NCI-H146 treated with DMSO at 0.1 percent for 48 hours (cell line): Measurements from ENCODE around the gene TP53I11.

Experiments
- DNase-seq: peaks from one replicate; lab custom pipeline; 2025; ENCODE audit not compliant: unreplicated experiment; lab: John Stamatoyannopoulos, UW

The TP53I11 gene

DNA sequence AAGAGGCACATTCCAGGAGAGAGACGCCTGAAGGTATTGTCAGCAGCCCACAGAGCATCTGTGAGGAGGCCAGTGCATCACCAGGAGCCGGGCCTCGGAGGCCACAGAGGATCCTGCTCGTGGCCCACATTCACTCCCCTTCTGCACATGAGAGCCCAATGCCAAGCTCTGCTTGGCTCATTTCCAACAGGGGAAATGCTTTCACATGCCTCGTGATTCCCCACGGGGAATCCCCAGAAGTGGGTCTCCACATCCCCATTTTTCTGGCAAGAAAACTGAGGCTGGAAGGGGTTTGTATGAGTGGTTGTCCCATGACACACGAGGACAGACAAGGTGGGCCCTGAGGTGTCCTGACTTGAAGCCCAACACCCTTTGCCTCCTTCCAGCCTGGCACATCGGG, 34.4 kb downstream of the TP53I11 start:
- DNase-seq = no peak

DNA sequence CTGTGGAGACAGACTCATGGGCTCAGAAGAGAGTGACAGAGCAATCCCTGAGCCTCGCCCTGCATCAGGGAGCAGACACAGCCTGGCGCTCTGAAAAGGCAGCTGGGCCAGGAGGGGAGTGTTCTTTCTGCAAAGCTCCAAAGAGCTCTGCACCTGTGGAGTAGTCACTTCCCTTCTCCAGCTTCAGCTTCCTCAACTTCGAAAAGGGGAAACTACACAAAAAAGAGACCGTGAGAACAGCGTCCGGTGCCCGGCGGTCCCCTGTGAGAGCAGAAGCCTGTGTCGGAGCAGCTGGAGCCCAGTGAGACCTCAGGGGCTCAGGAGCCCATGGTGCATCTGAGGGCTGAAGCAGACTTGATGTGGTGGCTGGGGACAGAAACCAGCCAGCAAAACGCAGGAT, 35.1 kb downstream of the TP53I11 start:
- no peak for DNase-seq

DNA sequence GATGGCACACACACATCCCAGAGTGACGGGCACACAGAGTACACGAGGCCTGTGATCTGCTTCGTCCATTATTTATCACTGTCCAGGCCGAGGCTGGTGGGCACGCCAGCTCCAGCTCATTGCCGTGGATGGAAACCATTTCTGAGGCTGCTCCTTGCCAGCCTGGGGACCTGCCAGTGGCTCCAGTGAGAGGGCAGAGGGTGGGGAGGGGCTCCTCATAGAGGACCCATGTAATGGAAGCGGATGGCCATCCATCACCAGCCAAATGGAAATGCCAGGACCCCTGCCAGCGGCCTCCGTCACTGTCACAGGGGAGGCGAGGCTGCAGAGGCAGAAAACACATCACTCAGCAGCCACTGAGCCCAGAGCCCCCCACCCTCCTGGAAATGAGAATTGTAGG, 35.7 kb downstream of the TP53I11 start:
- DNase-seq = no peak

DNA sequence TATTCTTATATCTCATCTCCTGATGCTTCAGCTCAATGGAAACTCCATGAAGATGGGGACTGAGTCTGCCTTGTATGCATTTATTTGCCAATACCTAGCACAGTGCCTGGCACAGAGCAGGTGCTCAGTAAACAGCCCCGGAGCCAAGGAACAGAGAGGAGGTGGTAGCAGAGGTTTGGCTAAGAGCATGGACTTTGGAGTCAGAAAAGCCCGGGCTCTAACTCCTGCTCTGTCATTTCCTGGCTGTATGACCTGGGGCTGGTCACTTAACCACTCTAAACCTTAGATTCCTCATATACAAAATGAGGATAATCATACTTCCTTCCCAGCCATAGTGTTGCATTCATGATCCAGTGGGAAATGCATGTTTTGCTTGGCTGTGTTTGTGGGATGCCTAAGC, 36.6 kb downstream of the TP53I11 start:
- no peak for DNase-seq

DNA sequence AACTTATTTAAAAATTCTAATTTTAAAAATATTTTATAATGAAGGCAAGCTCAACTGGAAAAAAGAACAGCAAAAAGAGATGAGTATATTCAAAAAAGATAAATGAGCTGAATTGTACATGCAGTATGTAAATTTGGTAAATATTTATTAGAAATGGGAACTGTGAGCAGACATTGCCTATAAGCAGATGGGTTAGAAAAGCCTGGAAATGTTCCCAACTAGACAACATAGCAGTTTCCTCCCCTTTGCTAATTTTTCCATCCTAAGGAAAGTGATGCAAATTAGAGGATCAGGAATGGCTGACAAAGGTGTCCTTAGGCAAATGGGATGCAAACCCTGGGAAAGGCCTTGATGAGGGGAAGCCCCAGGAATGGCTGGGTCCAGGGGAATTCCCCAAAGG, 37.2 kb downstream of the TP53I11 start:
- DNase-seq = no peak

DNA sequence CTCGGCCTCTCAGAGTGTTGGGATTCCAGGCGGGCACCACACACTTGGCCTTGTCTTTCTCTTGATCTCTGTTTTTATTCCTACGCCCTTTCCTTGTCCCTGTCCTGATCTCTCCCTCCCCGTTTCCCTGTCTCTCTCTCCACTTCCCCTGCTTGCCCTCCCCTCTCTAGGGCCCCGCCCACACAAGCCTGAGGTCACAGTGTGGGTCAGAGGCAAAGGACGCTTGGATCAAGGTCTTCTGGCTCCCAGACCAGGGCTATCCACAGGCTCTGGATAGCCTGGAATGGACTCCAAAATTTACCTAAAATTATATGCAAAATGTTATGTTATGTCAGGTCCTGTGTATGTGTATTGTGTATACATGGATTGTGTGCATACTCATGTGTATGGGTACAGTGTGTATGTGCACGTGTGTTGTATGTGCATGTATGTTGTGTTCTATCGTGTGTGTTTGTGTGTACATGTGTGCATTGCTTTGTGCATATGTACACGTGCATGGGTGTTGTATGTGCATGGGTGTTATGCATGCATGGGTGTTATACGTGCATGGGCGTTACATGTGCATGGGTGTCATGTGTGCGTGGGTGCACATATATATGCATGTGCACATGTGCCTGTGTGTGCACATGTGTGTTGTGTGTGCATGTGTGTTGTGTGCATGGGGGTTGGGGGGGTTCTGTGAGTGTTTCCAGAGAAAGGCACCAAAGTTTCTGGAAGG, 38.3 kb downstream of the TP53I11 start:
- no peak for DNase-seq

DNA sequence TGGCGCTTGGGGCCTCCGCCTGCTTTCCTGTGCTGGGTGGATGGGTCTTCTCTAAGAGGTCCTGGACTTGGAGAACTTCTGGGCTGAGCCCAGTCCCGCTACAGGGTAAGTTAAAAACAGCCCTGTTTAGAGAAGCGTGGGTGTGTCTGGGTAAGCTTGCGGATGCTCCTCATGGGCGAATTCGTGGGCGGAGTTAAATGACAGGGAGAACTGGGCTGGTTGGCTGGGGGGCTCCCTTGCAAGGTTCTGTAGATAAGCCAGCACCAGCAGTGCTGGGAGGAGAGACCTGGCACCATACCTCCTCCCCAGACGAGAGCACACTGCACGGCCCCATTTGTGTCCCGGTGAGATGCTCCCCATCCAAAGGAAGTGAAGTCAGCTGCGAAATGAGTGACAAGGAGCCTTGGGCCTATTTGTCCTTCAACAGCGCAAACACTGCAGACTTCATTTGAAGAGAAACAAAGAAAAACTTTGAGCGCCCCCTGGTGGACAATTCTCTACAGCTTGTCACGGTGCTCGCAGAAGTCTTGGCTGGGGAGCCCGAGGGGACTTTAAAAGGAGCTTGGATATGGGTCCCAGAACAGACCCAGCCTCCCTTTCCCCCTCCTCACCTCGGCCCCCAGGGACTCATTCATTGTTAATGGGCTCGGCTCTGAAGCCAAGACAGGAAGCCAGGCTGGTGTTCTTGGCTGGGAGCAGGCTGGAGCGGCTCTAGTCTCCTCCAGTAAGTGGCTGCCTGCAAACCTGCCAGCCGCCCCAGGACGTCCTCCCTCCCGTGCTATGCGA, 39.5 kb downstream of the TP53I11 start:
- DNase-seq = peak; percentile 57

DNA sequence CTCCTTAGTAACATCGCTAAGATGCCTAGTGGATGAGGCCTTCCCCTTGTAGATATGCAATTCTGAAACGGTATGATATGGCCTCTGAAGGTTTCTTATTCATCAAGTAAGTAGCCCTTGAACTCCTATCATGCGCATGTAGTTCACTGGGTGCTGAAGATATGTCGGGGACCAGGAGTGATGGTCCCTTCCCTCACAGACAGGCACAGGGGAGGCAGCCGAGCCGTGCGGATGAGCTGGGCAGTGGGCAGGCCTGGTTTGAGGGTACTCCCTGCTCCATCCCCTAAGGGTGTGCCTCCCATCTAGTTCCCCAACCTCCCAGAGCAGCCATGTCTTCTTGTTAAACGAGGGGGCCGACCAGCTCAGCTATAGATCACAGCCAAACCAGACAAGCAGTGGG, 40.1 kb downstream of the TP53I11 start:
- DNase-seq = no peak

DNA sequence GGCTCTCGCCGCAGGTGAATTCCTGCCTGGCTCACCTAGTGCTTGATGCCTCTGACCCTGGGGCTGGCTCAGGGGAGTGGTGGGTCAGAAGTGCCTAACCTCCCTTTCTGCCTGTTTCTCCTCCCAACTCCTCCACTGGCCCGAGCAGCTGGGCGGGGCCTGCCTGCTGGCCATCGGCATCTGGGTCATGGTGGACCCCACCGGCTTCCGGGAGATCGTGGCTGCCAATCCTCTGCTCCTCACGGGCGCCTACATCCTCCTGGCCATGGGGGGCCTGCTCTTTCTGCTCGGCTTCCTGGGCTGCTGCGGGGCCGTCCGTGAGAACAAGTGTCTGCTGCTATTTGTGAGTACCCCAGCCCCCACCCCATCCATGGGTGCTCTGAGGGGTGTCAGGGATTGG, 41.1 kb downstream of the TP53I11 start:
- DNase-seq = no peak

DNA sequence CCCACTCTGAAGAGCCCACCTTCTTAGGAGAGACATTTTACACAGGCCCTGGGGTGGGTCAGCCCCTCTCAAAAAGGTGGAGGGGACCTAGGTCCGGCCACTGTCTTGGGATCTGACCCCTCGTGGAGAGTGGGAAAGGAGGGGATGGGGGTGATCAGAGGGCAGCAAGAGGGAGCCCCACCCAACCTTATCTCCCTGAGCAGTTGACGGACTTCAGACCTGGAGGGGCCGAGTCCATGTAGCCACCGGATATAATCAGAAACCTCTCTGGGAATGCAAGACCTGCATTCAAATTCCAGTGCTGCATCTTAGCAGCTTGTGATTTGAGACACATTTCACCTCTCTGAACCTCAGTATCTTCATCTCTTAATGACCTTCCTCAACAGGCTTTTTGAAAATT, 44.0 kb downstream of the TP53I11 start:
- no peak for DNase-seq

DNA sequence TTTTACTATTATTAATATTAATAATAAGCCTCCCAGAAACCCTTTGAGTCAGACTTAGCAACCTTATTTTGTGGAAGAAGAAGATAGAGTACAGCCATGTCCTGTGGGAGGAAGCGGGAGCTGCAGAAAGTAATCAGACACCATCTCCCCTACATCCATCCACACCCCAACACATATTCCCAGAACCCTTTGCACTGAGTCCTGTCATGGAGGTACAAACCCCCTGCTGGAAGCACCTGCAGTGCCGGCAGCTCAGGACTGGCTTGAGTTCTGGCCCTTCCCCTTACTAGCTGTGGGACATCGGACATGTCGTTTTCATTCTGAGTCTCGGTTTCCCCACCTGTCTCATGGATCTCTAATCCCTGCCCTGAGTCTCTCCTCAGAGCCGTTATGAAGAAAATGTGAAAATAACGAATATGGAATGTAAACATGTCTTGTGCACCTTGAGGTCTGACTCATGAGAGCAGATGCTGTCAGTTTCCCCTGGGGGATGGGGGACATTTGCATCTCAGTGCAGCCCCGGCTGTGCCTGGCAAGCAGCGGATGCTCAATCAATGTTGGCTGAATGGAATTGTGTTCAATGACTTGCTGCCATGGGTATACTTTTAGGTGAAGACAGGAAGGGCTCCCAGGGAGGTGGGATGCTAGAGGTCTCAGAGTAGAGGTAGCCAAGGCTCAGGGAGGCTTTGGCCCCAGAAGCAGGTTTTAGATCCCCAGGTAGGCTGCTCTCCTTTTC, 45.4 kb downstream of the TP53I11 start:
- no peak for DNase-seq

DNA sequence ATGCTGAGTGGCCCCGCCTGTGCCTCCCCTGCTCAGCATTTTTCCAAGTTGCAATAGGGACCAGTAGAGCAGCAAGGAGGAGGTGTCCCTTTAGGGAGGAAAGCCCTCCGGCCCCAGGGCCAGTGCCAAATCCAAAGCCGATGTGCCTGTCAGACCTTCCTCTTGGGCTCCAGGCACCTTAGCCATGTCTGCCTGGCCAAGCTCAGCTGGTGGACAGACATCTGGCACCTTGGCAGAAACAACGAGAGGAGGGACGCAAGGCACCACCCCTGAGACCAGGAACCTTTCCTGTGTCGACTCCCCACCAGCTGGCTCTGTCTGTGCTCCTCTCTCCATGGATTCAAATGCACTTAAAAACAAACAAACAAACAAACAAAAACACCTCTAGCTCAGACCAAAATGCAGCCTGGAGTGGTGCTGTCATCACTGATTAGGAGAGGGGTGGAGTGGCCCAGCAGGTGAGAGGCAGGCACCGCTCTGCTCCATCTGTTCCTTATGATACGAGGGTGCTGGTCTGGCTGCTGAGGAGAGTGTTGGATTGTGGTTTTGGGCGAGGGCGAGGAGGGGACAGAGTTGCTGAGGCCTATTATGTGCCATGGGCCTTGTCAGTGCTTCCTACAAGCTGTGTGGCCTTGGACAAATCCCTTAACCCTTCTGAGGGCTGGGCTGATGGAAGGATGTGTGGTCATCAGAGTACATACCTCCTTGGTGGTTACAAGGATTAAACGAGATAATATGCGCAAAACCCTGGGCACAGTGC, 46.2 kb downstream of the TP53I11 start:
- DNase-seq = no peak

DNA sequence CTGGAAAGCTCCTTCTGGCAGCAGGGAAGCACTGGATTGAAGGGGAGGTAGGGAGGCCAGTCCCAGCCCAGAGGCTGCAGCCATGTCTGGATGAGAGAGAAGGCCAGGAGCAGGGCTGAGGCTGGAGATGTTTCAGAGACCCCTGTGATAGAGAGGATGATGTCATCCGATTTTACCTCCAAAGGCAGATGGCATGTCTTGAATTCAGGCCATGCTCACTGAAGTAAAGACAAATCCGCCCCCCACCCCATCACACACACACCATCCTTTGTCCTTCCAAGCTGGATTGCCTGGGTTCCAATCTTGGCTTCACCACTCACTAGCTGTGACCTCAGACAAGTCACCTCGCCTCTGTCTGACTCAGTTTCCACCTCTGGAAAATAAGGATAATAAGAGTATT, 47.2 kb downstream of the TP53I11 start:
- DNase-seq = no peak

DNA sequence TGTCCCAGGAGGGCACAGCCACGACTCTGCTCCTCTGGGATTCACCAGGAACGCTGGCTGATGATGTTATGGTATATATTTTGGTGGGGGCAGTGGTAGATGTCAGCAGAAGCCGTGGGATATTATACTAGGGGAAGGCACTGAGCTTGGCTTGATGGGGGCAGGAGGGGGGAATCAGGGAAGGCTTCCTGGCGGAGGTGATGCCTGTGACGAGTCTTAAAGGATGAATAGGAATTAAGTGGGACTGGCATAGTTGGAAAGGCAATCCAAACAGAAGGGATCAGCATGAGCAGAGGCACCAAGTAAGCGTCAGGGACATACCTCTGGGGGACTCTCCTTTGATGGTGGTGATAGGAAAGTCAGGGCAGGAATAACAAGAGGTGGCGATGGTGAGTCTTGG, 47.6 kb downstream of the TP53I11 start:
- DNase-seq = no peak

DNA sequence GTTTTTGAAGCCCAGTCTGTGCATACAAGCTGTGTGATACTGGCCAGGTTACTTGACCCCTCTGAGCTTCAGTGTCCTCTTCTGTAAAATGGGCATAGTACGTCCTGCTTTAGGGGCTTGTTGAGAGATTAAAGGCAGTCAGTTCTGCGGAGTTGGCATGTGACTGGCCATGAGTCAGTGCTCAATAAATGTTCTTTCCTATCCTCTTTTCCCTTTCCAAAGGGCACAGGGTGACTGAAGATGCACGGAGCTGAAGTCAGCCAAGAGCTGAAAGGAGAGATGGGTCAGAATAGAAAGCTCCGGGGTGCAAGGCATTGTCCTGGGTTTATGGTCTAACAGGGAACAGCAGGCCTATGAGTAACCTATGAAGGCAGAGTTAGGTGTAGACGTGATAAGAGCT, 48.9 kb downstream of the TP53I11 start:
- DNase-seq = no peak

DNA sequence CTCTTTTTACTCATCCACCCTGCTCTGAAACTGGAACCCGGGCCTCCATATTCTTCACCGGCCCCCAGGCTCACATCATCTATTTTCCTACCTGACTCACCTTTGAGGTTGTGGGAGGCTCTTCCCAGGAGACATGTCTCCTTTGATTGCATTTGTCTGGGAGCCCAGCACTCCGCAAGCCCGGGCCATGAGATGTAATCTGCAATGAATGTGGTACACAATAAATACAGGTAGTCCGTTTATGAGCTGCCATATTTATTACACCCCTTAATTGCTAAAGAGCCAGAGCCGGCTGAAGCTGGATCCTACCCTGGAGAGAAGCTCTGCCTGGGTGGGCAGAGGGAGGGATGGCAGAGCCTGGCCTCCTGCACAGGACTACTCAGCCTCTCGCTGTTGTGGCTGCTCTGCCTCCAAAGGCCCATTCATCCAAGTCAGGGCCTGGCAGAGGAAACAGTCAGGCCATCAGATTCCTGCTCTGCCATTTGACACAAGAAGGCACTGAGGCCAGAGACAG, 49.5 kb downstream of the TP53I11 start:
- no peak for DNase-seq

DNA sequence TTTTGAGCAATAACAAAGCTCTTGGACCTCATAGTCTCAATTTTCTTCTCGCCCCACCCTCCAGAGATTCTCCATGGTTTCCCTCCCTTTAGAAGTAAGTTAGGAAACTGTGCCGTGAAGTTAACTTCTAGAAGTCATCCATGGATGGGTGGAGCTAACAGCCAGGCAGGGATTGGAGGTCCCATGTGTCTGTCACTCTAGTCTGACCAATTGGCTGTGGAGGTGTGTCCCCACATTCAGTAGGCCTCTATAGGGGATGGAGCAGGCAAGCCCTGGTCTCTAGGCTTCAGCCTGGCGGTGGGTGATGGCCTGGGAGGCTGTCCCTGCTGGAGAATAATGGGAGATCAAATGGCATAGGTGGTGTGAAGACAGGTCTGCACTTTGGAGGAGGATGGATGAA, 50.7 kb downstream of the TP53I11 start:
- DNase-seq = no peak

DNA sequence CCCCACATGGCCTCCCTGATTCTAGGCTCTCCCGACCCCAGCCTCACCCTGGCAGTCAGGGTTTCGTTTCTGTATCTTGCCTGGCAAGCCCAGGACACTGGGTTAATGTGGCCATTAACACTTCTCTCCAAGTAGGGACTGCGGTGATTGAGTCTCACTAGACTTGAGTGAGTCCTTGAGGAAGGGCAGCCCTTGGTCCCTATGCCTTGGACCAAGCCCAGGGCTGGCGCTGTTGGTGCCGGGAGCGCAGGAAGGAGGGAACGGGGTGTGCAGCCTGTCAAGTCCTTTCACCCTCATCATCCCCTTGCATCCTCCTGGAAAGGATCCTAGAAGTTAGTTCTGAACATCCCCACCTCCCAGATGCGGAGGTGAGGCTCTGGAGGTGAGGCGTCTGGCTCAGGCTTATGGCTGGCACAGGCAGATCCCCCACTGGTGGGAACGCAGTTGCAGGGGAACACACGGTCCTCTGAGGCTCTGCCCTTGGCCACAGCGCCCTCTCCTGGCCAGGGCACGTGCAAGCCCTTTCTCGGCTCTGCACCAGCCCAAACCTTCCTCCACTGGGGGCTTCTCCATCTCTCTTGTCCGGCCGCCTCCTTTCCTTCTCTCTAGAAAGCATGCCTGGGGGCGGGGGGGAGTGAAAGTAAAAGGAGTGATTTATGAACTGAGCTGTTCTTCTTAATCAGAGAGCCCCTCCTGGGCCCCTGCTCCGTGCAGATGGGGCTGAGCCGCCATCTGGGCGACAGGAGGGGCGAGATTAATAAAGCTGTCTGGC, 56.7 kb downstream of the TP53I11 start:
- DNase-seq = no peak

DNA sequence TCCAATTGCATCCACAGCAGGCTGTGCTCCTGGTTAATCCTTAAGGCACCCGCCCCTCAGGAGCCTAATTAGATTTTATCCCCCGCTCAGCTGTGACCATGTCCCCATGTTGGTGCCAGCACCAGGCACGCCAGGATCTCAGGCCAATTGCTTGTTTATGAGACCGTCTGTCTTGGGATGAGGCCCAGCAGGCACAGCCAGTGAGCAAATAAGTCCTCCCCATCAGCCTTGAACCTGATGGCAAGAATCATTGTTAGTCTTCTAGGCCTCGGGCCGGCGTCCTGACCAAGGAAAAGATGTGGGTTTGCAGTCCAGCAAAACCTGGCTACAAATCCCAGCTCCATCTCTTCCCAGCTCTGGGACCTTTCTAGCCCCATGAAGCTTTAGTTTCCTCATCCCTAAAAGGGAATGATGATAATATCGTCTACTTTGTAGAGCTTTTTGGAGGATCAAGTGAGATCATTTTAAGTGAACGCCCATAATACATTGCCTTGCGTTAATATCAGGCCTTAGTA, 57.3 kb downstream of the TP53I11 start:
- no peak for DNase-seq

DNA sequence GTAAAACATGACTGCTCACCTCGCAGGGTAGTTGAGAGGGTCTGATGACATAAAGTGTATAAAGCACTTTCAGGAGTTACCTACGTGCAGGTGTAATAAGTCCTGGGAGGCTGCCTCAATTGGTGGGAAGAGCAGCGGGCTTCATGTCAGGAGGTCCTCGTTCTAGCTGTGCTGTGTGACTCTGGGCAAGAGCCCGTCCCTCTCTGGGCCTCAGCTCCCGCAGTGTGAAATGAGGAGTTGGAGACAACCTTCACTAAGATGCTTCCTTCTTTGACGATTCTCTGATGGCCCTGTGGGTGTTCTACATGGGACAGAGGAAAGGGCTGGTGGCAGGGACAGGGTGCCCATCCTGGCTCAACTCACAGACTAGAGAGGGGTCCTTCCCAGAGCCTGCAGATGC, 57.8 kb downstream of the TP53I11 start:
- no peak for DNase-seq
